ENCODE data around the gene AEBP2.

DNA sequence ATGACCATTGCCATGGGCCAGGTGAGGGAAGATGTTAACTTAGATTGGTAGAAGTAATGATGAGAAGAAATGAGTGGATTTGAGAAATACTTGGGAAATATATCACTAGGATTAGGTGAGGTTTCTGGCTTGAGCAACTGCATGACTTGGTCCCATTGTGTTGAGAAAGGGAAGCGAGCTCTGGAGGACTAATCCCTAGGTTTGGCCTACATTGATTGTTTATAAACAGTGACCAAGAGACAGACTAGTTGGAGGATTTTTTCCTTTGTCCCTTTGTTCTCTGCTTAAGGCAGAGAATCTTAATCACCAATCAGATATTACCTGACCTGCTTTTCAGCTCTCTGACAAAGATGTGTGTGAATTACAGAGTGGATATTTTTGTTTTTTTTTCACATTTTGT lies 100.5 kb downstream of the AEBP2 start:
- TF ChIP-seq POLR2AphosphoS5 (IDR thresholded peaks at IDR 0.05; ENCODE audit: low read depth, low read length) (no peak), TAF1 (IDR thresholded peaks at IDR 0.05; ENCODE audit: borderline replicate concordance, low read depth, low read length) (no peak)

Data from GM12892 (cell line).